Lower leg skin (tissue), 3 donors: ENCODE results near the gene IMMP1L.

Source experiments
- POLR2A ChIP-seq, 2 donors: fragments of 450-650 bp; IDR thresholded peaks; one replicate each; pipeline ENCODE4 v1.6.1; 2016 to 2017; ENCODE audit warnings: antibody characterized with exemption in 2 of 2, mild to moderate bottlenecking in 1 of 2, moderate library complexity in 1 of 2
- TF ChIP-seq, protein P1 (sequence below), 3 donors: fragments of 450-650 bp; IDR thresholded peaks; one replicate each; pipeline ENCODE4 v1.5.1; 2016; ENCODE audit warnings: antibody characterized with exemption in 3 of 3, mild to moderate bottlenecking in 3 of 3, moderate library complexity in 2 of 3

DNA sequence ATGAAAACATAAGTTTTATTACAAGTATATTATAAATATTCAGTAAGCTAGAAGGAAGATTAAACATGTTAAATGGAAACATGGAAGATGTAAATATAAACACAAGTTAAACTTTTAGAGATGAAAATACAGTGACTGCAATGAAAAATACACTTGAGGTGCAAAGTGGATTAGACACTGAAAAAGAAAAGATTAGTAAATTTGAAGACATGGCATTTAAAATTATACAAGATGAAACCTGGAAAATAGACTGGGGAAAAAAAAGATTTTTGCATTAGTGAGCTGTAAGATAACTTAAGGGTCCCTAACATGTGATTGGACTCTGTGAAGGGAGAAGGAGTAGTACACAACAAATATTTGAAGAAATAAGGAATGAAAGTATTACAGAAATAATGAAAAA lies 33.4 kb upstream of the IMMP1L start:
- TF ChIP-seq, protein P1, sequence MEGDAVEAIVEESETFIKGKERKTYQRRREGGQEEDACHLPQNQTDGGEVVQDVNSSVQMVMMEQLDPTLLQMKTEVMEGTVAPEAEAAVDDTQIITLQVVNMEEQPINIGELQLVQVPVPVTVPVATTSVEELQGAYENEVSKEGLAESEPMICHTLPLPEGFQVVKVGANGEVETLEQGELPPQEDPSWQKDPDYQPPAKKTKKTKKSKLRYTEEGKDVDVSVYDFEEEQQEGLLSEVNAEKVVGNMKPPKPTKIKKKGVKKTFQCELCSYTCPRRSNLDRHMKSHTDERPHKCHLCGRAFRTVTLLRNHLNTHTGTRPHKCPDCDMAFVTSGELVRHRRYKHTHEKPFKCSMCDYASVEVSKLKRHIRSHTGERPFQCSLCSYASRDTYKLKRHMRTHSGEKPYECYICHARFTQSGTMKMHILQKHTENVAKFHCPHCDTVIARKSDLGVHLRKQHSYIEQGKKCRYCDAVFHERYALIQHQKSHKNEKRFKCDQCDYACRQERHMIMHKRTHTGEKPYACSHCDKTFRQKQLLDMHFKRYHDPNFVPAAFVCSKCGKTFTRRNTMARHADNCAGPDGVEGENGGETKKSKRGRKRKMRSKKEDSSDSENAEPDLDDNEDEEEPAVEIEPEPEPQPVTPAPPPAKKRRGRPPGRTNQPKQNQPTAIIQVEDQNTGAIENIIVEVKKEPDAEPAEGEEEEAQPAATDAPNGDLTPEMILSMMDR (IDR thresholded peaks at IDR 0.05) = no peak
- TF ChIP-seq POLR2A (IDR thresholded peaks at IDR 0.05) = no peak
